H1 (cell line): Measurements from ENCODE around the gene ADAD1. TPM values are rescaled to one million over a fixed set of nuclear protein-coding genes. Genes with fewer than 3 reads are reported as not detected.

Experiments
- CTCF ChIA-PET: fragments of 300-600 bp; sonication (Branson Sonifier 250); formaldehyde crosslinking; loops from one replicate; lab custom pipeline; 2021; ENCODE audit not compliant: partially characterized antibody; lab: Charles Lee
- POLR2A ChIA-PET: fragments of 300-600 bp; sonication (Branson Sonifier 250); formaldehyde crosslinking; loops from one replicate; lab custom pipeline; 2021; ENCODE audit warnings: inconsistent platforms; ENCODE audit not compliant: partially characterized antibody; lab: Charles Lee
- DNase-seq, 2 experiments: peaks; one replicate each; pipeline versions ENCODE4 v3.0.0 to v3.0.0-alpha.2; 2010 to 2022; ENCODE audit warnings: low spot score in 2 of 2, low read depth in 1 of 2, mixed read lengths in 1 of 2
- FAIRE-seq: peaks from 2 replicates; lab custom pipeline; 2011; peaks lifted over from hg19 to GRCh38; lab: Jason Lieb, UNC
- H2AFZ ChIP-seq: 2 replicates; pipeline ENCODE4 v1.8.1; 2012; ENCODE audit warnings: low read length, inconsistent platforms
- H2AK5ac ChIP-seq: 2 replicates; pipeline ENCODE4 v1.6.1; 2013; ENCODE audit warnings: low read depth, low read length
- H2BK120ac ChIP-seq: replicated peaks from 2 replicates; pipeline ENCODE3; 2013; ENCODE audit warnings: low read depth, low read length, inconsistent platforms
- H2BK12ac ChIP-seq: 2 replicates; pipeline ENCODE4 v1.6.1; 2013; ENCODE audit warnings: low read depth, low read length
- H2BK15ac ChIP-seq: 2 replicates; pipeline ENCODE4 v1.6.1; 2013; ENCODE audit warnings: low read length
- H2BK20ac ChIP-seq: 2 replicates; pipeline ENCODE4 v1.6.1; 2013; ENCODE audit warnings: low read length
- H2BK5ac ChIP-seq: 2 replicates; pipeline ENCODE4 v1.6.1; 2013; ENCODE audit warnings: low read depth, low read length
- H3K14ac ChIP-seq: 2 replicates; pipeline ENCODE4 v1.6.1; 2013; ENCODE audit warnings: inconsistent platforms; ENCODE audit not compliant: insufficient read length
- H3K18ac ChIP-seq: 2 replicates; pipeline ENCODE4 v1.6.1; 2013; ENCODE audit warnings: low read length; ENCODE audit errors: extremely low read depth
- H3K23ac ChIP-seq: 2 replicates; pipeline ENCODE4 v1.6.1; 2013; ENCODE audit warnings: inconsistent platforms; ENCODE audit not compliant: insufficient read length
- H3K23me2 ChIP-seq: 2 replicates; pipeline ENCODE4 v1.6.1; 2013; ENCODE audit warnings: low read depth, low read length
- H3K27ac ChIP-seq: 2 replicates; pipeline ENCODE4 v1.6.1; 2011; ENCODE audit warnings: low read depth, low read length, inconsistent platforms
- H3K27me3 ChIP-seq, 4 experiments: replicated peaks in 1 of 4; 1 replicate in 1 of 4; 2 replicates in 3 of 4; pipeline versions ENCODE4 v1.6.1 to v1.8.1; 2011 to 2013; ENCODE audit warnings: low read length in 3 of 4, mild to moderate bottlenecking in 3 of 4, inconsistent platforms in 2 of 4, mixed read lengths in 2 of 4, moderate library complexity in 1 of 4; ENCODE audit not compliant: control insufficient read depth in 3 of 4, insufficient read depth in 3 of 4; ENCODE audit errors: extremely low read depth in 1 of 4
- H3K36me3 ChIP-seq, 4 experiments: 2 replicates each; pipeline versions ENCODE4 v1.6.1 to v1.8.1; 2011 to 2013; ENCODE audit warnings: mild to moderate bottlenecking in 4 of 4, low read length in 3 of 4, moderate library complexity in 2 of 4, control low read depth in 1 of 4, inconsistent platforms in 1 of 4; ENCODE audit not compliant: insufficient read depth in 4 of 4, control insufficient read depth in 2 of 4
- H3K4ac ChIP-seq: replicated peaks from 2 replicates; pipeline ENCODE3; 2013; ENCODE audit warnings: low read length, low read depth, mixed read lengths, inconsistent platforms; ENCODE audit not compliant: insufficient read length
- H3K4me1 ChIP-seq, 4 experiments: replicated peaks in 1 of 4; 1 replicate in 1 of 4; 2 replicates in 3 of 4; pipeline versions ENCODE4 v1.6.1 to v1.8.1; 2011 to 2013; ENCODE audit warnings: low read length in 3 of 4, inconsistent platforms in 2 of 4, mixed read lengths in 1 of 4; ENCODE audit not compliant: insufficient read depth in 4 of 4, control insufficient read depth in 3 of 4
- H3K4me2 ChIP-seq, 2 experiments: 2 replicates each; pipeline versions ENCODE4 v1.6.1 to v1.8.1; 2011 to 2013; ENCODE audit warnings: low read depth in 2 of 2, low read length in 2 of 2, control low read depth in 1 of 2, inconsistent platforms in 1 of 2, mild to moderate bottlenecking in 1 of 2; ENCODE audit not compliant: insufficient read depth in 1 of 2
- H3K4me3 ChIP-seq, 4 experiments: fragments of 200-600, 300-600 bp in 1 of 4; sonication (generic), shearing (Covaris generic), sonication (Bioruptor Twin) in 1 of 4; 2 replicates each; pipeline versions ENCODE4 v1.5.1 to v1.8.1; 2011 to 2016; ENCODE audit warnings: low read length in 4 of 4, low read depth in 3 of 4, control low read depth in 2 of 4, inconsistent platforms in 2 of 4, mild to moderate bottlenecking in 2 of 4, mixed read lengths in 1 of 4, moderate library complexity in 1 of 4; ENCODE audit not compliant: insufficient read depth in 2 of 4; ENCODE audit errors: extremely low read depth in 1 of 4
- H3K56ac ChIP-seq: replicated peaks from 2 replicates; pipeline ENCODE3; 2013; ENCODE audit warnings: low read depth, mild to moderate bottlenecking, mixed read lengths, low read length, inconsistent platforms; ENCODE audit not compliant: insufficient read length
- H3K79me1 ChIP-seq: 2 replicates; pipeline ENCODE4 v1.6.1; 2013; ENCODE audit warnings: low read depth, low read length, control low read depth
- H3K79me2 ChIP-seq, 2 experiments: 2 replicates each; pipeline versions ENCODE4 v1.6.1 to v1.8.1; 2012 to 2013; ENCODE audit warnings: low read length in 2 of 2, mild to moderate bottlenecking in 2 of 2, inconsistent platforms in 1 of 2; ENCODE audit not compliant: insufficient read depth in 2 of 2, control insufficient read depth in 1 of 2
- H3K9ac ChIP-seq, 4 experiments: replicated peaks in 1 of 4; 1 replicate in 1 of 4; 2 replicates in 3 of 4; pipeline versions ENCODE4 v1.6.1 to v1.8.1; 2011 to 2013; ENCODE audit warnings: low read depth in 3 of 4, low read length in 3 of 4, control low read depth in 2 of 4, mild to moderate bottlenecking in 2 of 4, moderate library complexity in 2 of 4, inconsistent platforms in 1 of 4; ENCODE audit errors: extremely low read depth in 1 of 4
- H3K9me3 ChIP-seq, 2 experiments: 2 replicates each; pipeline versions ENCODE4 v1.6.1 to v1.8.1; 2012 to 2013; ENCODE audit warnings: mild to moderate bottlenecking in 2 of 2, moderate library complexity in 2 of 2, control low read depth in 1 of 2, inconsistent platforms in 1 of 2, low read depth in 1 of 2, low read length in 1 of 2, mixed read lengths in 1 of 2; ENCODE audit not compliant: insufficient read depth in 2 of 2
- H4K20me1 ChIP-seq, 2 experiments: replicated peaks in 1 of 2; 2 replicates each; pipeline versions ENCODE3 to v1.8.1; 2011 to 2013; ENCODE audit warnings: inconsistent platforms in 2 of 2, low read length in 2 of 2, mild to moderate bottlenecking in 1 of 2; ENCODE audit not compliant: insufficient read depth in 2 of 2, control insufficient read depth in 1 of 2
- H4K5ac ChIP-seq: 2 replicates; pipeline ENCODE4 v1.6.1; 2013; ENCODE audit warnings: low read length, low read depth, mixed read lengths, inconsistent platforms; ENCODE audit not compliant: insufficient read length
- H4K8ac ChIP-seq: 2 replicates; pipeline ENCODE4 v1.8.0; 2013; ENCODE audit warnings: mild to moderate bottlenecking, moderate library complexity, low read length, inconsistent platforms; ENCODE audit not compliant: insufficient read depth; ENCODE audit errors: extremely low read depth
- H4K91ac ChIP-seq: replicated peaks from 2 replicates; pipeline ENCODE3; 2013; ENCODE audit warnings: low read length, mixed read lengths, inconsistent platforms; ENCODE audit not compliant: insufficient read length
- WGBS, 2 experiments: shearing (Covaris generic) in 1 of 2; methylation state at CpG; one replicate each; pipeline versions ENCODE4 v1.1.6 to v1.1.7; 2013 to 2015; ENCODE audit warnings: low lambda C conversion rate in 2 of 2, mixed read lengths in 2 of 2, inconsistent platforms in 1 of 2, low coverage in 1 of 2, missing lambda C conversion rate in 1 of 2; ENCODE audit not compliant: insufficient replicate concordance in 2 of 2, insufficient coverage in 1 of 2, insufficient read length in 1 of 2; ENCODE audit errors: extremely low coverage in 1 of 2, missing lambda C conversion rate in 1 of 2; 5-methylcytosine and 5-hydroxymethylcytosine counted together
- polyA plus RNA-seq, 7 experiments: library from polyadenylated mRNA; depleted of rRNA in 3 of 7; stranded (reverse) in 5 of 7; unstranded in 2 of 7; fragments of >200 nt in 5 of 7; fragments of 200-250 nt in 2 of 7; gene quantifications; 1 replicate in 5 of 7; 2 replicates in 1 of 7; 4 replicates in 1 of 7; pipeline versions ENCODE4 v1.2.1 to v1.2.3, GENCODE V29; 2011 to 2013; ENCODE audit warnings: missing spikeins in 2 of 7, mixed read lengths in 2 of 7
- total RNA-seq: library from RNA; stranded (reverse); fragmentation: NEBNext Ultra II Directional; extraction: Animal tissue kit (Norgen Biotek cat#: 25700); gene quantifications from 2 replicates; pipeline ENCODE4 v1.2.1, GENCODE V29; 2021

Gene ADAD1
- total and polyA plus RNA-seq, 2 of the 8 experiments (the other 6 are each of a cell fraction or from before 2014, with no cell fraction given), result not detected

DNA sequence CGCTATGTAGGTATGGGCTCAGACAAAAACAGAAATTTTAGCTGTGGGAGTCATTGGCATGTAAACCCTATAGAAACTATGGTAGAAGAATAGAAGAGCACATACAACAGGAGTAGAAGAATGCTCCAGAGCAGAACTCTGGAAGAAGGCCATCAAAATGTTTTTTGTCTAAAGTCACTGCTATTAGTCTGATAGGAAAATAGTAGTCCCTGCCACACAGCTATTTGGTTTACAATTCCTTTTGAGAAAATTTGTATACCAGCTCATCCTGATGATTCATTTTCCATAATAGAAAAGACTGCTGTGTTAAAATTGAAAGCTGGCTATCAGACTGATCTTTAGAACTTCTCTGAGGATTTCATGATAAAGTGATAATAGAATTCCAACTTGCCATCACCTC, 32.8 kb upstream of the ADAD1 start:
- Histone ChIP-seq H3K4me1 (no peaks in the 10 kb centered on the region), H3K9me3 (no peaks in the 10 kb centered on the region), H3K4me2 (no peak overlapping the region), H2AK5ac (no peak overlapping the region), H2BK15ac (no peak overlapping the region), H3K27me3 (no peaks in the 10 kb centered on the region), H4K91ac (no peak overlapping the region), H3K18ac (no peak overlapping the region), H2BK20ac (no peak overlapping the region), H3K23me2 (no peaks in the 10 kb centered on the region), H3K23ac (no peak overlapping the region), H4K8ac (no peak overlapping the region), H3K79me1 (no peaks in the 10 kb centered on the region), H3K27ac (no peak overlapping the region), H3K79me2 (no peaks in the 10 kb centered on the region), H3K36me3 (peaks cover 0 to 29% (median 3%) of the 10 kb centered on the region in 4 experiments; a peak in 4 of 8 replicates), H3K56ac (no peak overlapping the region), H3K9ac (no peak overlapping the region), H3K4me3 (no peak overlapping the region), H3K14ac (no peak overlapping the region), H2BK120ac (no peak overlapping the region), H4K20me1 (no peaks in the 10 kb centered on the region), H2BK12ac (no peak overlapping the region), H3K4ac (no peak overlapping the region), H2AFZ (no peak overlapping the region), H2BK5ac (no peak overlapping the region), H4K5ac (no peak overlapping the region)
- 87% methylated on average over 1 of the region's 1 CpG; no CpG with 5 or more reads in 1 of the 2 experiments for WGBS, 2 experiments
- ChIA-PET POLR2A (no interaction called here), CTCF (interaction anchor here (0.9 to 1.2 kb wide), 2 partner anchors 43 to 446 kb away, joined by 3 read pairs; no protein-coding TSS in a partner anchor)
- no peak for FAIRE-seq
- DNase-seq, result no peak
